Esophagus squamous epithelium (tissue), 4 donors: Measurements from ENCODE around the gene KRT27.

Experiments
- POLR2A ChIP-seq, 4 donors: fragments of 450-650 bp; IDR thresholded peaks; one replicate each; pipeline ENCODE4 v1.6.1; 2017; ENCODE audit warnings: antibody characterized with exemption in 4 of 4, mild to moderate bottlenecking in 4 of 4, moderate library complexity in 3 of 4
- TF ChIP-seq, protein P1 (sequence below), 6 experiments: fragments of 450-650 bp in 4 of 6; fragments of 200-600 bp in 2 of 6; sonication (generic) in 2 of 6; IDR thresholded peaks; one replicate each; pipeline ENCODE4 v1.5.1; 2016 to 2019; ENCODE audit warnings: antibody characterized with exemption in 6 of 6, mild to moderate bottlenecking in 4 of 6, moderate library complexity in 4 of 6

DNA sequence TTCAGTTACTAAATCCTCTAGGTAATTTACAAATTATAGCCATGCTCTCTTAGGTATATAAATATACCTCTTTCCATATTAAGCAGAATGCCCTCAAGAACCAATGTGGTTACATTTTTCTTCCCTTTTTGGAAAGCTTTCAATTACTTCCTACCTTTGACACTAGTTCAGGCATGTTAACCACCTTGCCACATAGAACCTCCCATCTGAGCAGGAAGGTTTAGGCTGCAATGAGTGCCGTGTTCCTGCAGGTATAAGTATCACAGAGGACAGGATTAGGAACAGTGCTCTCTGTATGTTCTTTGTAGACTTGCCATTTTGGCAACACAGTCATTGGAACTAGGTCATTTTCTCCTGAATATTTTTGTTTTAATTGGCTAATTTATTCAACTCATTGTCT is 47.3 kb downstream of the KRT27 start:
- TF ChIP-seq, protein P1, sequence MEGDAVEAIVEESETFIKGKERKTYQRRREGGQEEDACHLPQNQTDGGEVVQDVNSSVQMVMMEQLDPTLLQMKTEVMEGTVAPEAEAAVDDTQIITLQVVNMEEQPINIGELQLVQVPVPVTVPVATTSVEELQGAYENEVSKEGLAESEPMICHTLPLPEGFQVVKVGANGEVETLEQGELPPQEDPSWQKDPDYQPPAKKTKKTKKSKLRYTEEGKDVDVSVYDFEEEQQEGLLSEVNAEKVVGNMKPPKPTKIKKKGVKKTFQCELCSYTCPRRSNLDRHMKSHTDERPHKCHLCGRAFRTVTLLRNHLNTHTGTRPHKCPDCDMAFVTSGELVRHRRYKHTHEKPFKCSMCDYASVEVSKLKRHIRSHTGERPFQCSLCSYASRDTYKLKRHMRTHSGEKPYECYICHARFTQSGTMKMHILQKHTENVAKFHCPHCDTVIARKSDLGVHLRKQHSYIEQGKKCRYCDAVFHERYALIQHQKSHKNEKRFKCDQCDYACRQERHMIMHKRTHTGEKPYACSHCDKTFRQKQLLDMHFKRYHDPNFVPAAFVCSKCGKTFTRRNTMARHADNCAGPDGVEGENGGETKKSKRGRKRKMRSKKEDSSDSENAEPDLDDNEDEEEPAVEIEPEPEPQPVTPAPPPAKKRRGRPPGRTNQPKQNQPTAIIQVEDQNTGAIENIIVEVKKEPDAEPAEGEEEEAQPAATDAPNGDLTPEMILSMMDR (IDR thresholded peaks at IDR 0.05) = peak in 3 of 6 experiments; percentile 12 to 29 (median 15)
- no peak for TF ChIP-seq POLR2A (IDR thresholded peaks at IDR 0.05)
